Activated CD8-positive, alpha-beta T cell treated with anti-CD3 and anti-CD28 coated beads, Interleukin-2, amount 10 ng/mL, durations not matched to agents 7 days and 5 days (primary cell): ENCODE data around the gene TUBB2B. TPM values are rescaled to one million over a fixed set of nuclear protein-coding genes. Genes with fewer than 3 reads are reported as not detected.
A peak's percentile ranks its signal among the peaks of the same experiment; 100 is the strongest.
"Not testable (repeated sequence)": the region's sequence is repeated elsewhere in the genome, so short reads cannot be mapped to it uniquely, and the experiment has no call there.

Source experiments
- ATAC-seq: fragments of 150-1000 bp; cut with Tn5 transposase; one replicate; pipeline ENCODE4 v1.10.0; 2021; ENCODE audit warnings: moderate library complexity
- CTCF ChIA-PET: fragments of 350-600 bp; sonication (Branson Sonifier 250); formaldehyde crosslinking; loops from one replicate; lab custom pipeline; 2021; ENCODE audit warnings: antibody characterized with exemption; lab: Charles Lee
- POLR2A ChIA-PET: fragments of 350-600 bp; sonication (Branson Sonifier 250); formaldehyde crosslinking; loops from one replicate; lab custom pipeline; 2021; ENCODE audit warnings: antibody characterized with exemption; lab: Charles Lee
- DNase-seq: peaks from one replicate; pipeline ENCODE4 v3.0.0-alpha.2; 2020
- H3K27ac Mint-ChIP-seq: one replicate; pipeline ENCODE4 v1.8.0; 2021; ENCODE audit warnings: mild to moderate bottlenecking, mixed read lengths
- H3K27me3 Mint-ChIP-seq: one replicate; pipeline ENCODE4 v1.8.0; 2021; ENCODE audit warnings: low read depth, mixed read lengths
- H3K36me3 Mint-ChIP-seq: one replicate; pipeline ENCODE4 v1.8.0; 2021; ENCODE audit warnings: low read depth, mixed read lengths
- H3K4me1 Mint-ChIP-seq: one replicate; pipeline ENCODE4 v1.8.0; 2021; ENCODE audit warnings: low read depth, mixed read lengths
- H3K4me3 Mint-ChIP-seq: one replicate; pipeline ENCODE4 v1.8.0; 2021; ENCODE audit warnings: mild to moderate bottlenecking, mixed read lengths
- H3K9me3 Mint-ChIP-seq: one replicate; pipeline ENCODE4 v1.8.0; 2022; ENCODE audit warnings: mixed read lengths; ENCODE audit not compliant: insufficient read depth
- total RNA-seq, 2 experiments: library from RNA; stranded (reverse); gene quantifications; one replicate each; pipeline ENCODE4 v1.2.3, GENCODE V29; 2021

TUBB2B gene
- total RNA-seq, 2 experiments from 2014 or later, result not detected

- DNase-seq (no peak), ATAC-seq (no peak)
Observed at GRCh38 chr6:3194535-3195419, 32.7 kb downstream of the TUBB2B start.

GRCh38 chr6:3193102-3193849 is 34.2 kb downstream of the TUBB2B start:
- POLR2A ChIA-PET, result no interaction called here
- DNase-seq, result no peak
- H3K4me3 Mint-ChIP-seq, result no peak overlapping the region
- H3K9me3 Mint-ChIP-seq, result no peaks in the 10 kb centered on the region
- H3K36me3 Mint-ChIP-seq, result no peaks in the 10 kb centered on the region
- H3K27me3 Mint-ChIP-seq, result no peaks in the 10 kb centered on the region
- CTCF ChIA-PET, result no interaction called here
- H3K4me1 Mint-ChIP-seq, result no peaks in the 10 kb centered on the region
- ATAC-seq, result no peak
- H3K27ac Mint-ChIP-seq, result no peak overlapping the region

More at GRCh38 chr6:3194535-3195419, 32.7 kb downstream of the TUBB2B start:
- ChIA-PET CTCF (no interaction called here), POLR2A (no interaction called here)
- Mint-ChIP-seq H3K9me3 (no peaks in the 10 kb centered on the region), H3K36me3 (no peaks in the 10 kb centered on the region), H3K27ac (no peak overlapping the region), H3K4me1 (no peaks in the 10 kb centered on the region), H3K4me3 (no peak overlapping the region), H3K27me3 (peaks cover 4% of the 10 kb centered on the region)

- DNase-seq (no peak), ATAC-seq (no peak)
- CTCF ChIA-PET, result interaction anchor here (1.3 kb wide), 1 partner anchor 34 kb away, joined by 3 read pairs; the partner anchor contains the start of gene TUBB2A
- no peak overlapping the region for H3K27ac Mint-ChIP-seq
- H3K27me3 Mint-ChIP-seq, result peaks cover 5% of the 10 kb centered on the region
- POLR2A ChIA-PET, result no interaction called here
- H3K4me3 Mint-ChIP-seq, result no peak overlapping the region
- H3K4me1 Mint-ChIP-seq, result no peaks in the 10 kb centered on the region
- no peaks in the 10 kb centered on the region for H3K9me3 Mint-ChIP-seq
- no peaks in the 10 kb centered on the region for H3K36me3 Mint-ChIP-seq
Observed at GRCh38 chr6:3190779-3191178, 36.7 kb downstream of the TUBB2B start.

DNA sequence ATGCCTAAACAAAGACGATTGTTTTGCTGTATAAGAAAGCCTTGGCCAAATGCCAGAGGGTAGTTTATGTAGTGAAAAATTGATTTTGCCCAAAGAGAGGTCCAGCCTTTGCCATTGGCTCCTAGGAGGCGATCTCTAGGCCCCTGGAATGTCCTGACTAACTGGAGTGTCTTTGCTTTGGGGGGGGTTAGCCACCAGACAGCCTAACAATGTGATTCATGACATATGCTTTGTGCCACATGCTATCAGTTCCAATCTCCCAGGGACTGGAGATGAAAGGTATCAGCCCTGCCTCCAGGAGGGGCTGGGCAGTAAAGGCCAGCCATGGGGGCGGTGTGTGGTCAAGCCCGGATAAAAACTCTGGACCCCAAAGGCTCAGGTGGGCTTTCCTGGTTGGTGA is 37.4 kb downstream of the TUBB2B start:
- Mint-ChIP-seq H3K9me3 (no peaks in the 10 kb centered on the region), H3K27ac (no peak overlapping the region), H3K27me3 (peaks cover 11% of the 10 kb centered on the region), H3K4me1 (no peaks in the 10 kb centered on the region), H3K4me3 (no peak overlapping the region), H3K36me3 (no peaks in the 10 kb centered on the region)
- no peak for ATAC-seq
- ChIA-PET CTCF (interaction anchor here (1.3 kb wide), 1 partner anchor 33 kb away, joined by 3 read pairs; the partner anchor contains the start of gene TUBB2A), POLR2A (no interaction called here)
- DNase-seq, result no peak

DNA sequence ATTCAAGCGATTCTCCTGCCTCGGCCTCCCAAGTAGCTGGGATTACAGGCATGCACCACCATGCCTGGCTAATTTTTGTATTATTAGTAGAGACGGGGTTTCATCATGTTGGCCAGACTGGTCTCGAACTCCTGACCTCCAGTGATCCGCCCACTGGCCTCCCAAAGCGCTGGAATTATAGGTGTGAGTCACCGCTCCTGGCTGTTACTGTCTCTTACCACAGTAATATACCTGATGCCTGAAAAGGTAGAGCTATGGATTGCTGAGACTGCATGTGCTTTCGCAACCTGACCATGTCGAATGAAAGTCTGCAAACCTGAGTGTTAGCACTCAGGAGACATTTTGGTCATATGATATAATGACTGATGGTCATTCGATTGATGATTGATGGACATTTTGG is 38.3 kb downstream of the TUBB2B start:
- H3K36me3 Mint-ChIP-seq, H3K4me1 Mint-ChIP-seq, H3K9me3 Mint-ChIP-seq, POLR2A ChIA-PET, H3K4me3 Mint-ChIP-seq, ATAC-seq, H3K27ac Mint-ChIP-seq, CTCF ChIA-PET, DNase-seq: not testable (repeated sequence)
- peaks cover 17% of the 10 kb centered on the region for H3K27me3 Mint-ChIP-seq

- Mint-ChIP-seq H3K36me3 (no peaks in the 10 kb centered on the region), H3K4me1 (no peaks in the 10 kb centered on the region), H3K27me3 (peaks cover 24% of the 10 kb centered on the region), H3K27ac (no peak overlapping the region), H3K4me3 (no peak overlapping the region), H3K9me3 (no peaks in the 10 kb centered on the region)
- DNase-seq (no peak), ATAC-seq (no peak)
- POLR2A ChIA-PET, result no interaction called here
- CTCF ChIA-PET, result no interaction called here
Observed at GRCh38 chr6:3188262-3188661, 39.2 kb downstream of the TUBB2B start.

DNA sequence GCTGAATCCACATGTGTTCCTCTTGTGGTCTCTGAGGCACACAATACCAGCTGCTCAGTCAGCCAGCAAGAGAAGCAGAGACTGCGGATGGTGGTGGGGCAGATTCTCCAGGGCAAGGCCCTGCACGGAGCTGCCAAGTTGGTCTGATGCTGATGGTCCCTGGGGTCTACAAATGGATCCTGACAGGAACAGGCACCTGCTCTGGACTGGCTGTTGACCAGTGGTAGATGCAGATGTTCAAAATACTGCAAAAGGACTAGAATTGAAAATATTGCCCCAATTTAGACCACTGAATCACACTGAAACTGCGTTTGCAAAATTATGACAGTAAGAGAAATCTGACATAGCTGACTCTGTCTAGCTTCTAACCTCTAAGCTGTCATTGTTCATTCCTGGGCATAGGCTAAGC is 40.5 kb downstream of the TUBB2B start:
- H3K27ac Mint-ChIP-seq, result no peak overlapping the region
- no peaks in the 10 kb centered on the region for H3K36me3 Mint-ChIP-seq
- no peaks in the 10 kb centered on the region for H3K9me3 Mint-ChIP-seq
- peaks cover 26% of the 10 kb centered on the region for H3K27me3 Mint-ChIP-seq
- CTCF ChIA-PET, result no interaction called here
- no peak for ATAC-seq
- DNase-seq, result no peak
- no peak overlapping the region for H3K4me3 Mint-ChIP-seq
- no peaks in the 10 kb centered on the region for H3K4me1 Mint-ChIP-seq
- POLR2A ChIA-PET, result no interaction called here

DNA sequence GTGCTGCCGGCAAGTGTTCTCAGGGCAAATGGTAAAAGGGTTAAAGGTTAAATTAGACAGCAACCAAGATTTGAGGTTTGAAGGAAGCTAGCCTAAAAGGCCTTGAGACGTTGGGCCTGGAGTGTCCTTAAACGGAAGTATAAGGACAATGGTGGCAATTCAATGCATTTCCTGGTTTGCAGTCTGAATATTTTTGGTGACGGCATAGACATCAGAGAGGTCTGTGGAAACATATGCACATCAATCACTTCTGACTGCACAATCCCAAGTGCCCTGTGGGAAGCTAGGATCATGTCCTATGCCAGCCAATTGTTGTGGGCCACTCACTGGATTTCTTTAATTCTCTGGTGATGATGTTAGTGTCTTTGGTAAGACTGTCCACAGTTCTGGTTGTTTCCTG is 44.4 kb downstream of the TUBB2B start:
- H3K9me3 Mint-ChIP-seq, result no peaks in the 10 kb centered on the region
- no peak overlapping the region for H3K4me3 Mint-ChIP-seq
- POLR2A ChIA-PET, result interaction anchor here (0.5 kb wide), 1 partner anchor 512 kb away, joined by 3 read pairs; no protein-coding TSS in a partner anchor
- H3K27ac Mint-ChIP-seq, result no peak overlapping the region
- H3K36me3 Mint-ChIP-seq, result no peaks in the 10 kb centered on the region
- no peaks in the 10 kb centered on the region for H3K4me1 Mint-ChIP-seq
- CTCF ChIA-PET, result no interaction called here
- DNase-seq (no peak), ATAC-seq (no peak)
- peaks cover 31% of the 10 kb centered on the region for H3K27me3 Mint-ChIP-seq

- Mint-ChIP-seq H3K36me3 (no peaks in the 10 kb centered on the region), H3K4me1 (peaks cover 5% of the 10 kb centered on the region), H3K4me3 (no peak overlapping the region), H3K27ac (no peak overlapping the region), H3K9me3 (no peaks in the 10 kb centered on the region), H3K27me3 (peaks cover 26% of the 10 kb centered on the region)
- no peak for DNase-seq
- POLR2A ChIA-PET, result no interaction called here
- no peak for ATAC-seq
- CTCF ChIA-PET, result no interaction called here
Observed at GRCh38 chr6:3181105-3181504, 46.3 kb downstream of the TUBB2B start.

GRCh38 chr6:3179945-3180344 is 47.5 kb downstream of the TUBB2B start:
- H3K27me3 Mint-ChIP-seq, result peaks cover 20% of the 10 kb centered on the region

GRCh38 chr6:3178666-3179065 is 48.8 kb downstream of the TUBB2B start:
- H3K4me3 Mint-ChIP-seq, CTCF ChIA-PET, H3K9me3 Mint-ChIP-seq, H3K27ac Mint-ChIP-seq, DNase-seq, POLR2A ChIA-PET, H3K36me3 Mint-ChIP-seq, H3K4me1 Mint-ChIP-seq, ATAC-seq, H3K27me3 Mint-ChIP-seq: not testable (repeated sequence)

More at GRCh38 chr6:3179945-3180344, 47.5 kb downstream of the TUBB2B start:
- H3K36me3 Mint-ChIP-seq, DNase-seq, POLR2A ChIA-PET, CTCF ChIA-PET, H3K9me3 Mint-ChIP-seq, H3K4me1 Mint-ChIP-seq: not testable (repeated sequence)
- Mint-ChIP-seq H3K27ac (peak overlapping the region; percentile 34), H3K4me3 (peak overlapping the region; percentile 64)
- ATAC-seq, result peak; percentile 57
